H9 (cell line): Measurements from ENCODE around the gene TSPAN13. TPM values are rescaled to one million over a fixed set of nuclear protein-coding genes. Genes with fewer than 3 reads are reported as not detected.

Experiments used
- DNase-seq: peaks from one replicate; pipeline ENCODE4 v3.0.0-alpha.2; 2017
- H2AFZ ChIP-seq: one replicate; pipeline ENCODE4 v1.6.1; 2013; ENCODE audit warnings: mild to moderate bottlenecking, low read length, control low read depth, moderate library complexity
- H2AK5ac ChIP-seq: 2 replicates; pipeline ENCODE4 v1.6.1; 2013; ENCODE audit warnings: low read length, control low read depth, mixed read lengths; ENCODE audit not compliant: insufficient read length
- H2BK120ac ChIP-seq: one replicate; pipeline ENCODE4 v1.6.1; 2013; ENCODE audit warnings: low read depth, mild to moderate bottlenecking, low read length, control low read depth, inconsistent platforms; ENCODE audit not compliant: poor library complexity, severe bottlenecking
- H2BK12ac ChIP-seq: 2 replicates; pipeline ENCODE4 v1.6.1; 2013; ENCODE audit warnings: low read length, control low read depth, mixed read lengths, low read depth; ENCODE audit not compliant: insufficient read length
- H2BK15ac ChIP-seq: 2 replicates; pipeline ENCODE4 v1.6.1; 2013; ENCODE audit warnings: low read depth, low read length, control low read depth
- H2BK20ac ChIP-seq: one replicate; pipeline ENCODE4 v1.6.1; 2013; ENCODE audit warnings: low read depth, mild to moderate bottlenecking, low read length, control low read depth, inconsistent platforms; ENCODE audit not compliant: poor library complexity, severe bottlenecking
- H2BK5ac ChIP-seq: 2 replicates; pipeline ENCODE4 v1.6.1; 2013; ENCODE audit warnings: low read length, control low read depth, mixed read lengths; ENCODE audit not compliant: insufficient read length
- H3K14ac ChIP-seq: 2 replicates; pipeline ENCODE4 v1.6.1; 2013; ENCODE audit warnings: low read length, control low read depth; ENCODE audit not compliant: insufficient read depth
- H3K18ac ChIP-seq: 2 replicates; pipeline ENCODE4 v1.6.1; 2013; ENCODE audit warnings: low read depth, mild to moderate bottlenecking, mixed read lengths, low read length, control low read depth; ENCODE audit not compliant: insufficient read length
- H3K23ac ChIP-seq: 2 replicates; pipeline ENCODE4 v1.6.1; 2013; ENCODE audit warnings: low read length, control low read depth, mixed read lengths, low read depth; ENCODE audit not compliant: insufficient read length
- H3K23me2 ChIP-seq: 2 replicates; pipeline ENCODE4 v1.6.1; 2013; ENCODE audit warnings: low read depth, mild to moderate bottlenecking, mixed read lengths, low read length, control low read depth; ENCODE audit not compliant: insufficient read length, poor library complexity, severe bottlenecking
- H3K27ac ChIP-seq: 2 replicates; pipeline ENCODE4 v1.5.1; 2013; ENCODE audit warnings: low read length, control low read depth, mixed read lengths, low read depth; ENCODE audit not compliant: insufficient read length
- H3K27me3 ChIP-seq: 2 replicates; pipeline ENCODE4 v1.6.1; 2013; ENCODE audit warnings: low read length, control low read depth, inconsistent platforms; ENCODE audit not compliant: insufficient read depth
- H3K4ac ChIP-seq: 2 replicates; pipeline ENCODE4 v1.6.1; 2013; ENCODE audit warnings: low read depth, mild to moderate bottlenecking, control low read depth, inconsistent platforms, low read length, moderate library complexity
- H3K4me1 ChIP-seq: 2 replicates; pipeline ENCODE4 v1.6.1; 2013; ENCODE audit warnings: low read length, control low read depth, inconsistent platforms; ENCODE audit not compliant: insufficient read depth
- H3K4me2 ChIP-seq: 2 replicates; pipeline ENCODE4 v1.6.1; 2013; ENCODE audit warnings: low read length, control low read depth, mixed read lengths; ENCODE audit not compliant: insufficient read length, insufficient read depth
- H3K56ac ChIP-seq: 2 replicates; pipeline ENCODE4 v1.6.1; 2013; ENCODE audit warnings: low read depth, mild to moderate bottlenecking, mixed read lengths, low read length, control low read depth; ENCODE audit not compliant: insufficient read length
- H3K79me1 ChIP-seq: 2 replicates; pipeline ENCODE4 v1.6.1; 2013; ENCODE audit warnings: low read depth, mild to moderate bottlenecking, moderate library complexity, low read length, control low read depth, inconsistent platforms; ENCODE audit not compliant: insufficient read depth, poor library complexity, severe bottlenecking
- H3K79me2 ChIP-seq: 2 replicates; pipeline ENCODE4 v1.6.1; 2013; ENCODE audit warnings: low read length, control low read depth, inconsistent platforms; ENCODE audit not compliant: insufficient read depth
- H3K9ac ChIP-seq: 2 replicates; pipeline ENCODE4 v1.6.1; 2013; ENCODE audit warnings: low read length, control low read depth, mixed read lengths; ENCODE audit not compliant: insufficient read length; ENCODE audit errors: extremely low read depth
- H3K9me3 ChIP-seq: one replicate; pipeline ENCODE4 v1.6.1; 2013; ENCODE audit warnings: low read depth, low read length, inconsistent platforms; ENCODE audit not compliant: control insufficient read depth
- H3T11ph ChIP-seq: one replicate; pipeline ENCODE4 v1.6.1; 2013; ENCODE audit warnings: mild to moderate bottlenecking, low read length, control low read depth, inconsistent platforms
- H4K20me1 ChIP-seq: one replicate; pipeline ENCODE4 v1.6.1; 2013; ENCODE audit not compliant: control insufficient read depth, insufficient read length, insufficient read depth
- H4K5ac ChIP-seq: 2 replicates; pipeline ENCODE4 v1.6.1; 2013; ENCODE audit warnings: low read depth, mild to moderate bottlenecking, mixed read lengths, low read length, control low read depth; ENCODE audit not compliant: insufficient read length
- H4K8ac ChIP-seq: replicated peaks from 2 replicates; pipeline ENCODE4 v1.6.1; 2013; ENCODE audit warnings: low read length, control low read depth, mixed read lengths, low read depth; ENCODE audit not compliant: insufficient read length
- H4K91ac ChIP-seq: 2 replicates; pipeline ENCODE4 v1.6.1; 2013; ENCODE audit warnings: low read depth, mild to moderate bottlenecking, moderate library complexity, mixed read lengths, low read length, control low read depth; ENCODE audit not compliant: insufficient read length
- H3K27ac Mint-ChIP-seq, 3 experiments: 2 replicates in 2 of 3; 3 replicates in 1 of 3; pipeline ENCODE4 v1.8.0; 2020 to 2021; ENCODE audit warnings: mixed read lengths in 3 of 3, mild to moderate bottlenecking in 1 of 3, moderate library complexity in 1 of 3
- H3K27me3 Mint-ChIP-seq: 2 replicates; pipeline ENCODE4 v1.8.0; 2021; ENCODE audit warnings: low read depth, mild to moderate bottlenecking, moderate library complexity, mixed read lengths
- H3K36me3 Mint-ChIP-seq, 3 experiments: 2 replicates in 2 of 3; 3 replicates in 1 of 3; pipeline ENCODE4 v1.8.0; 2020 to 2021; ENCODE audit warnings: low read depth in 3 of 3, mixed read lengths in 3 of 3; ENCODE audit not compliant: insufficient read depth in 1 of 3
- H3K4me1 Mint-ChIP-seq, 2 experiments: 2 replicates each; pipeline ENCODE4 v1.8.0; 2020; ENCODE audit warnings: mixed read lengths in 2 of 2
- H3K4me3 Mint-ChIP-seq, 2 experiments: 2 replicates in 1 of 2; 3 replicates in 1 of 2; pipeline ENCODE4 v1.8.0; 2020 to 2021; ENCODE audit warnings: mild to moderate bottlenecking in 2 of 2, mixed read lengths in 2 of 2, moderate library complexity in 1 of 2
- H3K9me3 Mint-ChIP-seq, 2 experiments: 2 replicates in 1 of 2; 3 replicates in 1 of 2; pipeline ENCODE4 v1.8.0; 2020; ENCODE audit warnings: mild to moderate bottlenecking in 2 of 2, mixed read lengths in 2 of 2, moderate library complexity in 1 of 2
- CTCF ChIP-seq: fragments of 200-600 bp; sonication (generic); conservative IDR thresholded peaks from 3 replicates; pipeline ENCODE4 v1.8.0; 2021; ENCODE audit warnings: antibody characterized with exemption, mild to moderate bottlenecking
- WGBS: extraction: QIAGEN DNeasy Blood & Tissue Kit; methylation state at CpG from one replicate; pipeline ENCODE4 v1.1.7; 2013; ENCODE audit warnings: missing lambda C conversion rate, low lambda C conversion rate, mixed read lengths; ENCODE audit not compliant: insufficient read length; ENCODE audit errors: extremely low coverage; 5-methylcytosine and 5-hydroxymethylcytosine counted together
- total RNA-seq: library from RNA; stranded (reverse); gene quantifications from 2 replicates; pipeline ENCODE4 v1.2.1, GENCODE V29; 2021

TSPAN13 gene
- total RNA-seq, 1 experiment from 2014 or later: 18.7 TPM

- H3K27ac Mint-ChIP-seq: no peak overlapping the region; a peak in 1 of 7 replicates
These were observed 33.9 kb upstream of the TSPAN13 start for GRCh38 chr7:16719699-16720098.

More at GRCh38 chr7:16719699-16720098, 33.9 kb upstream of the TSPAN13 start:
- H3K9me3 ChIP-seq: no peaks in the 10 kb centered on the region
- no peaks in the 10 kb centered on the region for H4K20me1 ChIP-seq
- H3K18ac ChIP-seq: no peak overlapping the region
- no peak overlapping the region for H4K5ac ChIP-seq
- no peak overlapping the region for H3K23ac ChIP-seq
- H3K4ac ChIP-seq: no peak overlapping the region
- no peak overlapping the region for H2BK120ac ChIP-seq
- no peak overlapping the region for H4K8ac ChIP-seq
- no peak overlapping the region for H3K4me2 ChIP-seq
- no peaks in the 10 kb centered on the region for H3K23me2 ChIP-seq
- H2AFZ ChIP-seq: no peak overlapping the region
- H2BK20ac ChIP-seq: no peak overlapping the region
- H3K9ac ChIP-seq: no peak overlapping the region
- Mint-ChIP-seq H3K27me3 (no peaks in the 10 kb centered on the region), H3K4me3 (no peak overlapping the region), H3K36me3 (no peaks in the 10 kb centered on the region), H3K9me3 (no peaks in the 10 kb centered on the region), H3K4me1 (peaks cover 3 to 6% of the 10 kb centered on the region in 2 experiments; a peak in 3 of 4 replicates)
- no peak overlapping the region for H3K14ac ChIP-seq
- no peak overlapping the region for H2BK5ac ChIP-seq
- no peak overlapping the region for H3K27ac ChIP-seq
- H3K79me2 ChIP-seq: no peaks in the 10 kb centered on the region
- H3K4me1 ChIP-seq: no peaks in the 10 kb centered on the region
- H2AK5ac ChIP-seq: no peak overlapping the region
- H2BK15ac ChIP-seq: no peak overlapping the region
- H2BK12ac ChIP-seq: no peak overlapping the region
- DNase-seq: no peak
- H4K91ac ChIP-seq: no peak overlapping the region
- WGBS: no CpG with 5 or more reads among the region's 1 CpG
- TF ChIP-seq CTCF: no peak
- no peak overlapping the region for H3K56ac ChIP-seq
- H3K27me3 ChIP-seq: no peaks in the 10 kb centered on the region
- H3K79me1 ChIP-seq: no peaks in the 10 kb centered on the region
- H3T11ph ChIP-seq: no peak overlapping the region
